ENCODE measurements around the gene DOK3. TPM values are rescaled to one million over a fixed set of nuclear protein-coding genes. Genes with fewer than 3 reads are reported as not detected.
"Not testable (repeated sequence)": the region's sequence is repeated elsewhere in the genome, so short reads cannot be mapped to it uniquely, and the experiment has no call there.

The DOK3 gene
- total RNA-seq, 1 experiment from 2014 or later = 2.2 TPM

- peak; percentile 95 for DNase-seq (ENCODE audit: low read depth)
These were observed 12.2 kb downstream of the DOK3 start, which contains the start of gene PDLIM7 for GRCh38 chr5:177497292-177498012. TSS of gene PDLIM7 (minus strand) at chr5:177497604. CDS start at chr5:177496512, 1,092 bp downstream.

DNA sequence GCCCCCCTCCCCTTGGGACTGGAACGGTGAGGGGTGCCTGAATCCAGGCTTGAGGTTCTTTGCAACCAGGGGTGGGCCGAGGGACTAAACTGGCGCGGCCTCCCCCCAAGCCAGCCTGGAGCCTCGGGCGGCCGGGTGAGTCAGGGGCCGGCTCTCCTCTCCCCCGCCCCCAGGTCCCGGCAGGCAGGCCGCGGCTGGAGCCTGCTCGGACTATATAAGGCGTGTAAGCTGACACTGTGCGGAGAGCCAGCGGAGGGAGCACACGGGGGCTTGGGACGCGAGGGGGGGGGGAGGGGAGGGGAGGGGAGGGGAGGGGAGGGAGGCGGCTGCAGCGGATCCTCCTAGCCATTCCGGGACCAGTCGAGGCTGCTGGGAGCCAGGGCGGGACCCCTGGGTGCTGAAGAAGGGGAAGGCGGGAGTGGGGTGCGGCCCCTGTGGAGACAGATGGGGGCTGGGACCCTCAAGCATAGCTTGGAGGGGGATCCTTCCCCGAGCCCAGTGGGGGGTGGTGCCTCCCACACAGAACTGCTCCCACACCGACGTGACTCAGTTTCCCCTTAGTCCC, 12.8 kb downstream of the DOK3 start:
- DNase-seq (ENCODE audit: low read depth) = peak; percentile 95

DNA sequence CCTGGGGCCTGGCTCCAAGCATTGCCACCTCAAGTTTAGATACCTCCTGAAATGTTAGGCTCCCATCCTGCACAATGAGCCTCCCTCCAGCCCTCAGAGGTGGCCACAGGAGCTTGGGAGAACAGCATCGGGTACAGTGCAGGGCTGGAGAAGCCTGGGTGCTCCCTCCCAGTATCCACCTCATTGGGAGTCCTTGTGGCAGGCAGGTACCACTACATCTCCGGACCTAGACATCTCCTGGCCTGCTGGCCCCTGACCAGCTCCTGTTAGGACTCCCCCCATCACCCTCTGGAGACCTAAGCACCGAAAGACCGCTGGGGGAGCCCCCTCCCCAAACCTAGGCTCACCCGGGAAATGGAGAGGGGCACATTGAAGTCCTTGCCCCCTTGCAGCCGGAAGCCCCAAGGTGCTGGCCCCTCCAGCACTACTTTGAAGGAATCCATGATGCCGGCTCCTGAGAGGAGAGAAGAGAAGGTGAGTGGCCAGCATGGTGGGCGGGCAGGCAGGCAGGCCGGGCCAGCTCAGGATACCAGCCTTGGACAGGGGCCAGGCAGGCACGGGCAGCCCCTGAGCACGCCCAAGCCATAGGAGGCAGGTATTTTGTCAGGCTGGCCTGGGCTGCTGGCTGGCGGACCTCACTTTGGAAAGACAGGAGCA, 13.4 kb downstream of the DOK3 start:
- DNase-seq (ENCODE audit: low read depth) = peak; percentile 75

DNA sequence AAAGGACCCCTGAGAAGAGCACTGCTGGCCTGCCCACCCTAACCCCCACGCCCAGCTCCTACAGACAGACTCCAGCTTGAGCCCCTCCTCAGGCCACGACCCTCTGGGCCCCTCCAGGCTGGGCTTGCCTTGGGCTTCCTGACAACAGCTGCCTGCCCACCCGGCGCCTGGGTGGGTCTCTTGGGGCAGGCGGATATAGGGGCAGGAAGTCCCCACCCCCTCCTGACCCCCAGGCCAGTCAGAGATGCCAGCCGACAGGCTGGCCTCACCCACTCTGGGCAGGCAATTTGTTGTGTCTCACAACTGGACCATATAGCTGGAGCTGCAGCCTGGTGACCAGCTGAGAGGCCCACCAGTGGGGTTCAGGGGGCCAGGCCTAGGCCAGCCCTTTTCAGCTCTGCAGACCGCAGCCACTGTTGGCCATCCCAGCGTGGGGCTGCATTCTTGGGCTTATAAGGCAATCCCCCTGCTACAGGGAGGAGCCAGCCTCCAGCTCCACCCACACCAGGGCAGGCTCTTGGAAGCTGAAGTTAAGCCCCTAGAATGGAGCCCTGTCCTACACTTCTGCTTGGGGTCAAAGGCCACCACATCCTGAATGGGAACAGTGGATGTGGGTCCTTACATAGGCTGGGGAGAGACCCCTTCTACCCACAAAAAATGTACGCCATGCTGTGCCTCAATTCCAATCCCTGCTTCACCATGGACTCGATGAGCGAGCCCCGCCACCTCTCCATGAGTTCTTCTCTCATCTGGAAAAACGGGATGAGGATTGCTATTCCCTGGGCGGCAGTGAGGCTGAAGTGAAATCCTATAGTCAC, 14.2 kb downstream of the DOK3 start:
- peak; percentile 87 for DNase-seq (ENCODE audit: low read depth)

GRCh38 chr5:177494346-177495195, 15.1 kb downstream of the DOK3 start:
- DNase-seq (ENCODE audit: low read depth) = peak; percentile 91

DNA sequence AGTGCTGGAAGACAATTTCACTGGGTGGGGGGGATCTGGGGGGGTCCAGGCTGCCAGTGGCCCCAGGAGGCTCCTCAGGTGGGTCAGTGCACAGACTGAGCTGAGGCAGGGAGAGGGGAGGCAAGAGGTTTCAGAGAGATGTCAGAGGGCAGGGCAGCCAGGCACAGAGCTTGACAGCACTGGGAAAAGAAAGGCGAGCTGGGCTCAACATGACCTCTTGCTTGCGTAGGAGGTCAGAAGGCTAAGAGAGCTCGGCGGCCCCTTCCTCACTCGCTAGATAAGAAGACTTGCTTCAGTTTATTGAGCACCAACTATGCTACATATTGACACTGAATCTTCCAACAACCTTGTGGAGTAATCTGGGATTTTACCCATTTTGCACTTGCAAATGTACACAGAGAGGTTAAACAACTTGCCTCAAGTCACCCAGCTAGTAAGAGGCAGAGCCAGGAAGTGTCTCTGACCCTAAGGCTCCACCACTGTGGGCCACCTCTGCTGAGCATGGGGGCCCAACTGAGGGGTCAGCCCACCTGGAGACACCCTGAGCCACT, 15.8 kb downstream of the DOK3 start:
- no peak for DNase-seq (ENCODE audit: low read depth)

- no peak for DNase-seq (ENCODE audit: low read depth)
These were observed 16.8 kb downstream of the DOK3 start for GRCh38 chr5:177492841-177493240.

DNA sequence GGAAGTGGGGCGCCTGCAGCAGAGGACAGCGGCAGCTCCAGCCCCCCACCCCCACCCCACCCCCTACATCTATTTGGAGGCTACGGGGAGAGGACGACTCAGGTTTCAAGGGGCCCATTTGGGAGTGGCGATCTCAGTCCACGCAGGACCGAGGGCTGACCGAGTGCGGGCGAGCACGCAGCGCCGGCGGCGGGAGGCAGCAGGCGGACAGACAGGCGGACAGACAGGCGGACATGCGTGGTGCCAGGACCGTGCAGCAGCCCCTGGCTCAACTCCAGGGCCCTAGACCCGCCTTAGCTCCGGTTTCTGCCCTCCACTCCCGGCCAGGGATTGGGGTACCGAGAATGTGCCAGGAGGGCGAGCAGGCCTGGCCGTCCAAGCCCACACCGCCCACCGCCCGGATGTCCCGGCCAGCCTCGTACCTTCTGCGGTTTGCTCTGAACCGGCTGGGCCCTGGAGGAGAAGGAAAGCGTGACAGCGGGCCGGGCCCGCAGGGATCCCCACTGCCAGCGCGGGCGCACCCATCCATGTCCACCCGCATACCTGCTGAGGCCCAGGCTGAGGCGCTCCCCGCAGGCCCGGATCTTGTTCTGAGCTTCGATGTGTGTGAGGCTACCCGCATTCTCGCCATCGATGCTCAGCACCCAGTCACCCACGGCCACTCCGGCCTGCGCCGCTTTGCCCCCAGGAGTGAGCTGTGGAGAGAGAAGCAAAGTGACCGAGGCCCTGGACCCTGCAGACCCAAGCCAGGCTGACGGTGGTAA, 17.5 kb downstream of the DOK3 start:
- DNase-seq (ENCODE audit: low read depth) = no peak

GRCh38 chr5:177491429-177491945, 18.1 kb downstream of the DOK3 start:
- DNase-seq (ENCODE audit: low read depth) = no peak

GRCh38 chr5:177490992-177491391, 18.6 kb downstream of the DOK3 start:
- no peak for DNase-seq (ENCODE audit: low read depth)

DNA sequence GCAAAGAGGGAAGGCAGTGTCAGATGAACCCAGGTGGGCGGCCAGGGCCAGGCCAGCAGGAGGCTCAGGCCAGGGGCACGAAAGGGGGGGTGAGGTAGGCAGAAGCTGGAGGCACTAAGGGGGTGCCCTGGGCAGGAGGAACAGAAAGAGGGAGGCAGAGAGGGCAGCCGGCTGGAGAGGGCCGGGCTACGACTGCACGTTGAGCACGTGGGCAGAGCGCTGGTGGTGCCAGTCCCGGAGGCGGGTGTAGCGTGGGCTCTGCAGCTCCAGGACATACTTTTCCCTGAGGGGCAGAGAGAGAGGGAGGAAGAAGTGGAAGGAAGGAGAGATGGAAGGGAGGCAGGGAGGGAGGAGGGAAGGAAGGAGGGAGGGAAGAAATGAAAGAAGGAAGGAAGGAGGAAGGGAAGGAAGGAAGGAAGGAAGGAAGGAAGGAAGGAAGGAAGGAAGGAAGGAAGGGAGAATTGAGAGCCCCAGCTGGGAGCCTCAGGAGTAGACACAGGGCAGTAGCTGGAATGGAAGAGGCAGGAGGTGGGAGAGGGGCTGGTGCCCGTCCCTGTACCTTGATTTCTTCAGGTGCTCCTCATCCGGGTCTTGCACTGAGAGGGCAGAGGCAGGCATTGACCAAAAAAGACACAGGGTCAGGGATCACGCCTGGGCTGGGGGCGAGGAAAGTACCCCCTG, 19.2 kb downstream of the DOK3 start:
- DNase-seq (ENCODE audit: low read depth) = no peak

DNA sequence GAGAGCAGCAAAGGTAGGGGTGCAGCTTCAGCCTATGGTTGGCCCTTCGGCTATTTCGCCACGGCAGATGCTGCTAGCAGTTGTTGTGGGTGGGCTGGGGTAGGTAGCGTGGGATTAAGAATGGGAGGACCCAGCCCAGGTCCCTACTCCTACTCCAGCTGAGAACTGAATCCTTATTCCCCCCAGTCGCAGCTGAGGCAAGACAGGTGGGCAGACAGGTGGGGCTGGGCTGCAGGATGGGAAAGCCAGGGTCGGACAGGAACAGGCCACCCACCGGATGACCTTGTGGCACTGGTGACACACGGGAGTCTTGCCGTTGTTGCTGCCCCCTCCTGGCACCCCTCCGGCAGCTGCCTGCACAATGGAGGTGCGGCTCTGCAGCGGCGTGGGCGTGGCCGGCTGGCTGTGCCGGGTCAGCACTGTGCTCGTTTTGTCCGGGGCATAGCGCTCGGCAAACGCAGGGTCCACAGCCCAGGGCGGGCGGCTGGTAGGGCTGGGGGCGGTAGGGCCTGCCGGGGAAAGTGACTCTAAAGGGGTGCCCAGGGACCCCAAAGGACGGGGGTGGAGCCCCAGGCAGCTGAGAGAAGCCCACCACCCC, 20.4 kb downstream of the DOK3 start:
- DNase-seq (ENCODE audit: low read depth) = no peak

DNA sequence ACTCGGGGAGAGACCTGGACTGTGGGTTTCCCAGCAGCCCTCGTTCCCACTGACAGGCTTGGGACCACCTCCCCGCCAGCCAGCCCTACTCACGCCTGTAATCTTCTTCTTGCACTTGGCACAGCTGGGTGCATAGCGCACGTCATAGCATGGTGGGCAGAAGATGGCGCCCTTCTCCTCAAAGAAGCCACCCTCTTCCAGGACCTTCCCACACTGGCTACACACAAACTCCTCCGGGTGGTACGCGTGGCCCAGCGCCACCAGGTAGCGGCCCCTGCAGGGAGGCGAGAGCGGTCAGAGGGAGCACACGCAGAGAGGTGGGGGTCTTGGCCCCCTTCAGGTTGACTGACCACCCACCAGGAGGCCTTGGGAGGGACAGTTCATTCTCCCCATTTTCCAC, 21.7 kb downstream of the DOK3 start:
- no peak for DNase-seq (ENCODE audit: low read depth)

- no peak for DNase-seq (ENCODE audit: low read depth)
These were observed 22.5 kb downstream of the DOK3 start for GRCh38 chr5:177487144-177487543.

DNA sequence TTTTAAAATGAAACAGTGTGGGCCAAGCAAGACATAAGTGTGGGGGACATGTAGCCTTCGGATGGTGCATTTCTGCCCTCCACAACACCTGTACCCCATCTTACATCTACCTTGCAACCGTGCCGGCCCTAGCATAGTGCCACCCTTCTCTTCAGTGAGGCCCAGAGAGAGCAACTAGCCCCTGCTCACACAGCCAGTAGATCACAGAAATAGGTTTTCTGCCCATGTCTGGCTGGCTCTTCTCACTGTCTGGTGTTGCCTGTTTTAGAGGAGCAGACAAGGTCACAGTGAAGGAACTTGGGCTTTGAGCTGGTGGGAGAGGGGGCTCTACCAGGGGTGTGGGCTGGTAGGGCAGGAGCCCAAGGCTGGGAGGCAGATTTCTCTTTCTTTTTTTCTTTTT, 23.4 kb downstream of the DOK3 start:
- no peak for DNase-seq (ENCODE audit: low read depth)

DNA sequence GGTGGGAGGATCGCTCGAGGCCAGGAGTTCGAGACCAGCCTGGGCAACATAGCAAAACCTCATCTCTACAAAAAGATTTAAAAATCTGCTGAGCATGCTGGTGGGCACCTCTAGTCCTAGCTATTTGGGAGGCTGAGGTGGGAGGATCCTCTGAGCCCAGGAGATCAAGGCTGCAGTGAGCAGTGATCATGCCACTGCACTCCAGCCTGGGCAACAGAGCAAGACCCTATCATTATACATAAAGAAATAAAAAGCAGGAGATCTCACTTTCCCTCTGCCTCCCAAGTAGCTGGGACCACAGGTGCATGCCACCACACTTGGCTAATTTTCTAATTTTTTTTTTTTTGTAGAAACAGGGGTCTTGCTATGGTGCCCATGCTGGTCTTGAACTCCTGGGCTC, 23.9 kb downstream of the DOK3 start:
- DNase-seq (ENCODE audit: low read depth) = not testable (repeated sequence)

GRCh38 chr5:177484902-177485549, 24.6 kb downstream of the DOK3 start:
- no peak for DNase-seq (ENCODE audit: low read depth)

Measured in M059J (cell line).